Erythroblast (primary cell): ENCODE measurements around the gene FAAP100.

Experiments
- GATA1 ChIP-seq: IDR thresholded peaks from 2 replicates; pipeline ENCODE4 v1.6.1; 2011; ENCODE audit warnings: low read depth, mild to moderate bottlenecking, control low read depth, low read length, moderate library complexity
- POLR2A ChIP-seq: IDR thresholded peaks from 2 replicates; pipeline ENCODE4 v1.6.1; 2011; ENCODE audit warnings: mild to moderate bottlenecking, low read length

DNA sequence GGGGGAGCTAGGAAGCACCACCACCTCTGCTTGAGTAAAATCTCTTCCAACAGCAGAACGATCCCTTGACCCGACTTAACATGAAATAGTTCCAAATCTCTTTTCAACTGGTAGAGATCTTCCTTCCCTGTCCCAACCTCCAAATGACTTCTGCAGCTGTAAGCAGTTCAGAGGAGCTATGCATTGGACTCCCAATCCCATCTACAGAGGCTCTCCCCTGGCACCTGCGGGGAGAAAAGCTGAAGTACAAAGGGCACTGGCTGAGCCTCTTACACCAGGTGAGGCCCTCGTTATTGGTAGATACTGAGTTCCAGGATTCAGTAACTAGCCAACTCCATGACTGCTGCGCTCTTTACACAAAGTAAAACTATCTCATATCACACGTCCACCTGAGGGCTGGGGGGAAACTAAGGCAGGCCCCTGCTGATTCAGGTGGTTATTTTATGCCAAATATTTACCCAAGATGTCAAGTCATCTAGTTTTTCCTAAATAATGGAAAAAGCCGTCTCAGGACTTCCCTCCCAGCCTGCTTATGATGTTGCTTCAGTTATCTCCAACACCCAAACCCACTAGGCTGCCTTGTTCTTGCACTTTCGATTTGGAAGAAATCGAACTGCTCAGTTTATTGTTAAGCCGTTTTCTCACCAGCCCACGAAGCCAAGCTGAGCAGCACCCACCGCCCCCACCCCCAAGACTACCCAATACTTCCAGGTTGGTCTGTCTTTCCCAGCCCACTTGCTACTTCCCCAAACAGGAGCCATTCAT lies 42.8 kb downstream of the FAAP100 start:
- peak; percentile 52 for TF ChIP-seq POLR2A
- no peak for TF ChIP-seq GATA1
